HG03095 (cell line): Measurements from ENCODE around the gene SLC35D3.
"Not testable (repeated sequence)": the region's sequence is repeated elsewhere in the genome, so short reads cannot be mapped to it uniquely, and the experiment has no call there.

ENCODE experiments used
- ATAC-seq: cut with Tn5 transposase; IDR thresholded peaks from one replicate; pipeline ENCODE4 v1.9.1; 2021; ENCODE audit warnings: moderate library complexity; ENCODE audit not compliant: unreplicated experiment

The SLC35D3 gene

DNA sequence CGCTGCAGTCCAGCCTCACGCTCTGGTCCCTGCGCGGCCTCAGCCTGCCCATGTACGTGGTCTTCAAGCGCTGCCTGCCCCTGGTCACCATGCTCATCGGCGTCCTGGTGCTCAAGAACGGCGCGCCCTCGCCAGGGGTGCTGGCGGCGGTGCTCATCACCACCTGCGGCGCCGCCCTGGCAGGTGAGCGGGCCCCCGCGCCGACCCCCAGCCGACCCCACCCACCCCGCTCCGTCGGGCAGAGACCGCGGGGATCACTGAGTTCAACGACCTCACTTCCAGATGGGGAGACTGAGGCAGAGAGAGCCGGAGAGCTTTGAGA, 545 bp downstream of the SLC35D3 start:
- ATAC-seq: no peak

DNA sequence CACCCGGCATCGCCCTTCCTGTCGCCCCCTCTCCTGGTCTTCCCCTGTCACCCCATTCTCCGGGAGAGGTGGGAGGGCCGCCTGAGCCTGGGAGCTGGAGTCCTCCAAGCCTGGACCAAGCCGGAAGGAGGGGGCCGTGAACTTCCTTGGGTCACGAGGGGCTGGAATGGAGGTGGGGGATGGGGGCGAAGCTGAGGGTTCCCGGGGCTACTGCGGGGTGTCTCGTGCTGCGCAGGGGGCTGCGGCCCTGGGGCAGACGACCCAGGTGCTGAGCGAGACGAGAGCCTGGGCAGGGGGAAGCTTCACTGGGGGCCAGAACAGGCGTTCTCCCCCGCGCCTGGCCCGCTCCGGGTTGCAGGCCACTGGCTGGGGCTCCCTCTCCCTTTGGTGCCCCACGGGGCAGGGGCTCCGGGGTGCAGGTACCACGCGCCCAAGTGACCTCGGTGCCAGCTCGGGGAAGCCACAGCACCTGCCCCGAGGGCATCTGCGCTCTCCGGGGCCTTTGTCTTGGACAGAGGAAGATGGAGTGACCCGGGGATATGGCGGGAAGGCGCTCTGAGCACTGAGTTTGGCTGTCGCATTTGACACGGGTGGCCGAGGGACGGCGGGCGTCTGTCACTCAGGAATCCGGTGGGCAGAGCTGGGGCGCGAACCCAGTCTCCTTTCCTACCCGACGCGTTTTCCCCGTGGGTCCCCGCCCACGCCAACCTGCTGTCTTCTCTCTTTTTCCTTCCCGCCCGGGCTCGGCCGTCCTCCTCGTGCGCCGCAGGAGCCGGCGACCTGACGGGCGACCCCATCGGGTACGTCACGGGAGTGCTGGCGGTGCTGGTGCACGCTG, 1.2 kb downstream of the SLC35D3 start:
- no peak for ATAC-seq

DNA sequence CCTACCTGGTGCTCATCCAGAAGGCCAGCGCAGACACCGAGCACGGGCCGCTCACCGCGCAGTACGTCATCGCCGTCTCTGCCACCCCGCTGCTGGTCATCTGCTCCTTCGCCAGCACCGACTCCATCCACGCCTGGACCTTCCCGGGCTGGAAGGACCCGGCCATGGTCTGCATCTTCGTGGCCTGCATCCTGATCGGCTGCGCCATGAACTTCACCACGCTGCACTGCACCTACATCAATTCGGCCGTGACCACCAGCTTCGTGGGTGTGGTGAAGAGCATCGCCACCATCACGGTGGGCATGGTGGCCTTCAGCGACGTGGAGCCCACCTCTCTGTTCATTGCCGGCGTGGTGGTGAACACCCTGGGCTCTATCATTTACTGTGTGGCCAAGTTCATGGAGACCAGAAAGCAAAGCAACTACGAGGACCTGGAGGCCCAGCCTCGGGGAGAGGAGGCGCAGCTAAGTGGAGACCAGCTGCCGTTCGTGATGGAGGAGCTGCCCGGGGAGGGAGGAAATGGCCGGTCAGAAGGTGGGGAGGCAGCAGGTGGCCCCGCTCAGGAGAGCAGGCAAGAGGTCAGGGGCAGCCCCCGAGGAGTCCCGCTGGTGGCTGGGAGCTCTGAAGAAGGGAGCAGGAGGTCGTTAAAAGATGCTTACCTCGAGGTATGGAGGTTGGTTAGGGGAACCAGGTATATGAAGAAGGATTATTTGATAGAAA, 2.0 kb downstream of the SLC35D3 start:
- no peak for ATAC-seq

DNA sequence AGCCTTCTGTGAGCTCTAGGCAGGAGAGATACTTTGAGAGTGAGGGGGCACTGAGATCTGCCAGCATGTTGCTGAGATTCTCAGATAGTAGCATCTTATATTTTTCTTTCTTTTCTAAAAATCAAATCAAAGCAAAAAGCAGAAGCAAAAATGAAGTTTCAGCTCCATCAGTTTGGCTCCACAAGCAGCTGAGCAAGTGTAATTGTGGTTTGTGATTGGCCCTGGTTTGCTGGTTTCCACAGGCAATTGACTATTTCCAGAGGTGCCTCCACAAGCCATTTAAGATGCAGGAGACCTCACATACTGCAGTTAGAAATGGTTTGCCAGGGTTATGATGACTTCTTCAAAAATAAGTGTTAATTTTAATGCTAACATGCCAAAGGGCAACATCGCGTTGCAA, 4.3 kb downstream of the SLC35D3 start:
- ATAC-seq: no peak

DNA sequence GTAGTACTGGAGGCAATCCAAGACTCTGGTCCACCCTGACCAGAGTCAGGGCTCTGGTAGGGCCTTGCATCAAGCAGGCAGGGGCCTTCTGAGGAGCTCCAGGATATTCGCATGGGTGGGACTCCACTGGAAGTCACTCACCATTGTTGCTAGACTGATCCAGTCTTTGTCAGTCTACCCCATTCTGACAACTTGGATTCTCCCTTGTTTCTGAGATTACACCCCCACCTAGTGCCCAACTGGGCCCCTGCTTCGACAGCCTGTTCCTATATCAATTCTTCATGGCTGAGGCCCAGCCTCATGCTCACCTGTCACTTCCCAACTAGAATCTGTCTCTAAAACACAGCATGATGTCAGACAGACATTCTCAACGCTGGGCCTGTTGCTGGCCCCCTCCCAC, 5.2 kb downstream of the SLC35D3 start:
- ATAC-seq: no peak

DNA sequence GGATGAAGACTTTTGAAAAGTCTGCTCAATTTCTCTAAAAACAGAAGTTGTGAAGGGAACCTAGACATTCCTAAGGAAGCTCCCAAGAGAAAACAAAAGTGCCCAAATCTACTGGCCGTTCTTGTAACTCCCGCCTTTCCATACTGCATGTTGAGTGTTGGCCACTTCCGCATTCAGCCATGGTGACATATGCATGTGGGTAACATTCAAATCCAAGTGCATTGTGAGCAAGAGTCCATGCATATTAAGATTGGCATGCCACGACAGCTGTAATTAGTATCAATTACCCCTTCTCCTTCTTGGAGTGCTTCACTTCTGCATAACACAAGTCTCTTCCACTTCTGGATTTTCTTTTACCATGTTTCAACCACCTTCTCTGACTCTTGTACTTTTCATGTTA, 8.4 kb downstream of the SLC35D3 start:
- no peak for ATAC-seq

DNA sequence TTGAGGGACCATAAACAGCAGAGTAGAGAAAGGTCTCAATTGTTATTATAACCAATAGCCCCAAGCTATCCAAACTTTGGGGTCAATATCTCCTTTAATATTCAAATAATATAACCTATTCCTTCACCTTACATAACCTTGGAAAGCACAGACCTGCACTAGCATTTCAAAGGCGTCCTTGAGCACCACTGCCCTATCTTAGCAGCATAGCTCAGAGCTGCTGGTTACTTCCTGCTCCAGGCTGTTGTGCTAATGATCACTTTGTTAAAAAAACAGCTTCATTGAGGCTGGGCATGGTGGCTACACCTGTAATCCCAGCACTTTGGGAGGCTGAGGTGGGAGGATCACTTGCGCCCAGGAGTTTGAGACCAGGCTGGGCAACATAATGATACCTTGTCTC, 10.5 kb downstream of the SLC35D3 start:
- ATAC-seq: no peak

DNA sequence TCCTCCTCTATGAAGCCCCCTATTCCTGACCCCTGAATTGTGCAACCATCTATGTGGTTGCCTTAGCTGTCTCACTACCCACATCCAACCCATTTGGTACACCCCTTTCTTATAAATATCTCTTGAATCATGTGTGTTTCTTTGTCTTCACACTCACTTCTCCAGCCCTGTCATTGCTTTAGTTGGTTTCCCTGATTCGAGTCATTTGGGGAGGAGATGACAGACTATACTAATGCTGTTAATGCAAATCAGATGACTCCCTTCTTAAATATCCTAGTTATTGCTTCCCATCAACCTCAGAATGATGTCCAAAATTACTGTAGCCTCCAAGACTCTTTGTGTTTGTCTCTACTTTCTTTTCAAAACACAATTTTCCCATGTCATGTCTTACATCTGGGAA, 23.0 kb downstream of the SLC35D3 start:
- ATAC-seq: no peak

DNA sequence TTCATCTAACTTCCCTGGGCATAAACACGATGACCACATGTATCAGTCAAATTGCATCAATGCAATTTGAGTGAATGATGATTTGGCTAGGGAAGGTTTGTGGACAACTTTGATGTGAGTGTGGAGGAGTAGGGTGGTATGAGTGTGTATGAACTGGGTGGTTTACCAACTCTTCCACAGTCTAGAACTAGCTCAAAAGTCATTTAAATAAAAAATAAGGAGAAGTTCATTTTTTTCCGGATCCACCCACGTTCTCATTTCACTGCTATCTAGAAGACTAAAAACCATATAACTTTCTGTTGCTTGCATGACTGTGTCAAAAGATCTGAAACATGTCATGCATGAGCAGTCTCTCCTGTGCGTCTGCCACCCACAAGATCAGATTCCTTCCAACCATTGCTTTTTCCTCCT, 23.6 kb downstream of the SLC35D3 start:
- ATAC-seq: no peak

DNA sequence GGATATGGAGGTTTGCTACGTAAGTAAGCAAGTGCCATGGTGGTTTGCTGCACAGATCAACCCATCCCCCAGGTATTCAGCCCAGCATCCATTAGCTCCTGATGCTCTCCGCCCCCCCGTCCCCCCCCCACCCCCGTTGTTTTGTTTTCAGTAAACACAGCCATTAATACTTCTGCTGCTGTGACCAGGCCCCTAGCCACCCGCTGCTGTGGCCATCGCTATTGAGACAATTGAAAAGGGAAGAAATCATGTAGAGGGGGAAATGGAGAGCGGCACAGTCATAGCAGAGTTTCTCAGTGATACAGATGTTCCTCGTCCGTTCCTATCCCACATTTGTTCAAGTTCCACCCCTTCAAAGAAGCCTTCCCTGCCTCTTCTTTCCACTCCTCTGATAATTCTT, 24.9 kb downstream of the SLC35D3 start:
- no peak for ATAC-seq

DNA sequence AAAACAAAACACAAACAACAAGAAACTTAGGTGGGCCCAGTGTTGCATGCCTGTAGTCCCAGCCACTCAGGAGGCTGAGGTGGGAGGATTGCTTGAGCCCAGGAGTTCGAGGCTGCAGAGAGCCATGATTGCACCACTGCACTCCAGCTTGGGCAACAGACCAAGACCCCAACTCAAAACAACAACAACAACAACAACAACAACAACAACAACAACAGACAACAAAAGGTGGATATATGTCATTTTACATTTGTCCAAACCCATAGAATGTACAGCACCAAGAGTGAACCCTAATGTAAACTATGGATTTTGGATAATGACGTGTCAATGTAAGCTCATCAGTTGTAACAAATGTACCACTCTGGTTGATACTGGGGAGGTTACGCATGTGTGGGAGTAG, 27.9 kb downstream of the SLC35D3 start:
- not testable (repeated sequence) for ATAC-seq

DNA sequence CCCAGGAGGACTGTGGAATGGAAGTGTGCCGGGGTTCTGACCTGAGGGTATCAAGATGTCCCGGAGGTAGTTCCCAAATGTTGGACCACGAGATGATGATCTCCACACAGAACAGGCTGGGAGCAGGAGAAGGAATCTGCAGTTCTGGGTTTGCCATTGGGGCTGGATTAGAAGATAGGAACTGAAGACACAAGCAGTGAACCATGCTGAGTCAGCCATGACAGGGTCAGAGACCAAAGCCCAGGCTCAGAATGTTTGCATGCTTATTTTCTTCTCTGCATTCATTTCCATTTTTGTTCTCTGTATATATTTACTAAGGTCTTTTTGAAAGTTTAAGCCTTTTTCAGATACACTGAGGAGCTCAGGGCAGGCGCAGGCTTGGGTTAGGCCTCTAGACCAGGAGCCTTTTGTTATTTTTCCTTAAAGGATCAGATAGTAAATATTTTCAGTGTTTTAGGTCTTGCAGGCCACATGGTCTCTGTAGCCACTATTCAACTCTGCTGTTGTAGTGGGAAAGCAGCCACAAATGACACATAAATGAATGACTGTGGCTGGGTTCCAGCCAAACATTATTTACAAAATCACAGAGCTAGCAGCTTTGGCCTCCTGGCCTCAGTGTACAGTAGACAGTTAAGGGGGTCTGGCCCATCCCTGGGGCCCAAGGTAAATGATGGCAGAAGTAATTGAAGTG, 28.5 kb downstream of the SLC35D3 start:
- ATAC-seq: no peak

DNA sequence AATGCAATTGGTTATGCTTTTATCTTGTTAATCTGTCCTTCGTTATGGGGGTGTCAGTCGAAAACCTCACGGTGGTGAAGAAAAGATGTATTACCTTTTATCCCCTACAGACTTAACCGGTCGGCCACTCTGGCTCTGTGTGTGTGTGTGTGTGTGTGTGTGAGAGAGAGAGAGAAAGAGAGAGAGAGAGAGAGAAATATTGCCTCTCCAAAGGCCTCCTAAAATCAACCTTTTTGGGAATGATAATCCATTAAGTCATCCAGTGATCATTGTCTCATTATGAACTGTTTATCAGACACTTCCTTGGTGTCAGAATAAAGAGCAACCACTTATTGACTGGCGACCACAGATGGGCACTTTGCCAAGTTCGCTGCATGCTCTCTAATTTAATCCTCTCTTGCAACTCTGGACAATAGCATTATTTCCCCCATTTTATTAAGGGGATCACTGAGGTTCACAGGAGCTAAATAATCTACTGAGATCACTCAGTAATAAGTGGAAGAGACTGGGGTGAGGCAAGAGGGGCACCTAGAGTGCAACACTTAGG, 30.7 kb downstream of the SLC35D3 start:
- ATAC-seq: no peak

DNA sequence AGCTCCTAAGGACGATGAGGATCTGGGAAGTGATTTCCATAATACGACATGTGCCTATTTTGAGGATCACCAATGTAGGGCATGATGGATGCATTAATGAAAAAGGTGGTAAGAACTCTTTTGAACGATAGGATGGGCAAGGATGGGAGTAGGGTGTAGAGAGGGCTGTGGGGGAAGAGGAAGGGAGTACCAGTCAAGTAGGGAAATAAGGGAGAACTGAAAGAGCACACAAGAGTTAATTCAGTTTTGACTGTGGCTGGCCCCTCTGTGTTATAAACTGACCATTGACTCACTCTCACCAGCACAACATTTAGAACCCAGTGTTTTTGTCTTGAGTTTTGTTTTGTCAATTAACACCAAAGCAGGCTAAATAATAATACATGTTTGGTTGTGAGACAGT, 33.0 kb downstream of the SLC35D3 start:
- ATAC-seq: no peak

DNA sequence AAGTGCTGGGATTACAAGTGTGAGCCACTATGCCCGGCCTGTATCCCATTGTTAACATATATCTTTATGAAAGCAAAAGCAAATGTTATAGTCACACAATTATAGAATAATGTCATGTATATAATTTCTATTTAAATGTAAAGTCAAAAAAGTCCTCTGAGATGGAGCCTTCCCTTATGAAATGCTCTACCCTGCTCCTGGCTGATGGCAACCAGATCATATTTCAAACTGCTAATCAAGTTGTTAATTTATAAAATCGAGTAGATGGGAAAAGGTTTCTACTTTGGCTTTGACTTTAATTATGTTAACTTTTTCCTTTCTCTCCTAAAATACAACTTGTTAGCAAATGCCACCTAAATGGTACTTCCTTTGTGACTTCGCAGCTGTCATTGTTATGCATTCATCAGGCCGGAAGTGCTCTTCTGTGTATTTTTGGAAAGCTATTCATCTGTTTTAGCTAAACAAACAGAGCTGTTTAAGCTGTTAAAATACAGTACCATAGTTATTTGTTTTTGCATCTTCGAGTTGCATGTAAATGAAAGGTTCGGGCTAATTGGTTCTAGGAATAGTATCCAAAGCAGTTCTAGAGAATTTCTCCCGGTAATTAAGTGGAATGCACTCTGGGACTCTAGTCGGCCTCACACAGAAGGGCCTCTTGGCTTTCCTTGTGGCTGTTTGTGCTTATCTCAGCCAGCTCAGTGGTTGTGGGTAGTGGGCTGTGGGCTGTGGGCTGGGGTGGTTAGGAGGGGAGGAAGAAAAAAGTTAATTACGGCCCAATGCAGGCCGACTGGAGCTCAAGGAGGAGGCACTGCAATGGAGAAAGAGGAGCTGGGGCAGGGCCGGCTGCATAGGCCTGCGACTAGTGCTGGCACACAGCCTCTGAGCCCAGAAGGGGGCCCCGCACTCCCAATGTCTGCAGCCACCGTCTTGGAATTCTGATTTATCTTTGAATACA, 34.8 kb downstream of the SLC35D3 start:
- no peak for ATAC-seq

DNA sequence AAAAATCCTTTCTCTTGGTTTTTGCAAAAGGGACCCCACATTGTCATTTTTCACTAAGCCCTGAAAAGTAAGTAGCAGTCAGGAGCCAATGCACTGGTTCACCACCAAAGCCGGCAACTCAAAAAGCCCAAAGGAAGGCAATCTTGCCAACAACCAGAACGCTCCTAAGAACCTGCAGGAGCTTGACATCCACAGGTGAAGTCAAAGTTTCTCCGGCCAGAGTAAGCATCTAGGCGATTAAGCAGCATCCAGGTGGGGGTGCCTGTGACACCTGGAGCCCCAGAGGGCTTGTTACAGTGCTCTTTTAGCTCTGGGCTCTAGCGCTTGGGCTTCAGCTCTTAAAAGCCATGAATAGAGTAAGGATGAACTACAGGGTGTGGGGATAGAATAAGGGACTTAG, 36.1 kb downstream of the SLC35D3 start:
- ATAC-seq: no peak

DNA sequence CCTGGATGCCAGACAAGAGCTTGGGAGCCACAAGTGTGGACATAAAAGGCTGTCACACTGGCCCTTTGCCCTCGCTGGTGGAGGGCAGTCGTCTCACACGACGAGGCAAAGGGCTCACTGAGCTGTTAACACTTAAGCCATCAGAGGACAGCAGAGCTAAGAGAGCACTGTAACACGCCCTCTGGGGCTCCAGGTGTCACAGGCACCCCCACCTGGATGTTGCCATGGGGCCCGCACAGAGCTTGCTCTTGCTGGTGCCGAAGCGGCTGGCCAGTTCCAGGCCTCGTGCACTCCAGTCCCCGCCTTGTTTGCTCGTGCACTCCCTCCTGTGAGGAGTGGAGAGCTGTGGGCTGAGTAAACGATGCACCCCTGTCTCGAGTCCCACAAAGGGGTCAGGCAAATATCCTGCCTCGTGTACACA, 37.4 kb downstream of the SLC35D3 start:
- ATAC-seq: no peak

DNA sequence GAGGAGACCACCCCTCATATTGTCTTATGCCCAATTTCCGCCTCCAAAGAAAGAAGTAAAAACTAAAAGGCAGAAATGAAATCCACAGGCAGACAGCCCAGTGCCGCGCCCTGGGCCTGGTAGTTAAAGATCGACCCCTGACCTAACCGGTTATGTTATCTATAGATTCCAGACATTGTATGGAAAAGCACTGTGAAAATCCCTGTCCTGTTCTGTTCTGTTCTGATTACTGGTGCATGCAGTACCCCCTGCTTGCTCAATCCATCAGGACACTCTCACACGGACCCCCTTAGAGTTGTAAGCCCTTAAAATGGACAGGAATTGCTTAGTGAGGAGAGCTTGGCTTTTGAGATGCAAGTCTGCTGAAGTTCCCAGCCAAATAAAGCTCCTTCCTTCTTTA, 37.8 kb downstream of the SLC35D3 start:
- not testable (repeated sequence) for ATAC-seq

DNA sequence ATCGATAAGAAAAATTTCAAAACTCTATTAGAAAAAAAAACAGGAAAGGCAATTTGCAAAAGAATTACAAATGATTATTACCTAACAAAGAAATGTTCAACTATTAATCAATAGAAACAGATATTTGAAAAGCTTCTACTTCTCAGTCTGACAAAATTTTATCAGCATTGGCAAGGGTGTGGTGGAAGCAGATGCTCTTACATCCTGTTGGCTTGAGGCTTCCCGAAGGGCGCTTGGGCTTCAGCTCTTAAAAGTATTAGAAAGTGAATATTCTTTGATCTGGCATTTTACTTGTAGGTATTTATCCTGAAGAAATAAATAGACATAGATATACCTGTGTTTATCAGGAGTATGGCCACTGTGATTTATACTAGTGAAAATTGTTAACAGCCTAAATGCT, 38.7 kb downstream of the SLC35D3 start:
- no peak for ATAC-seq

DNA sequence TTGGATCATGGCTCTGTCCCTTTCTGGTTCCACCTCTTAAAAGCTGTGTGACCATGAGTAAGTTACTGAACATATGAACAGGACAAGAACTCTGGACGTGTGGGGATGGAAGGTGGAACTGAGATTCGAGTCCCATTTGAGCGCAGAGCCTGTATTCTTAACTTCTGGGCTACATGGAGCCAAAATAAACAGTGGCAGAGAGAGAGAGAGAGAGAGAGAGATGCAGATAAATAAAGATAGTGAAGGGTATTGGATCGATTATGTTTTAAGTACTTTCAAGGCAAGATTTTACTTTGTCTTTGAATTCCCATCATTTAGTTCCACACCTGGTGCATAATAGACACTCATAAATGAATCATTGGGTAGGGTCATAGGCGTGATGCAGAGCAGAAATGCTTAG, 39.7 kb downstream of the SLC35D3 start:
- no peak for ATAC-seq

DNA sequence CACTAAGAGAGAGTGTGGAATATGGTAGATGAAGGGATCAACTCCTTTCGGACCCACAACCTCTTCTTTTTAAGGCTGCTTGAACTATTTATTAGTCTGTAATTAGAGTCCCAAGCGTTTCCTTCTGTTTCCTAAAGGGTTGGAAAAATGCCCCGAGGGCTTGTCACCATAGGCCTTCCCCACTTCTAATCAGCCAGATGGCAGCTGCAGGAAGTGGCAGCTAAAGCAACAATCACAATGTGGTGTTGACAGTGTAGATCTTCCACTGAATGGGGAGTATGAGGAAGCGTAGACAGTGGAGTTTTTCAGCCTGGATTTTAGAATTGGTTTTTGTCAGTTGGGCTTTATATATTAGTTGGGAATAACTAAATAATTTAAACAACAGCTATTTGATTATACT, 40.6 kb downstream of the SLC35D3 start:
- ATAC-seq: no peak
